CD14-positive monocyte (primary cell): Measurements from ENCODE around the gene SLC4A7. TPM values are rescaled to one million over a fixed set of nuclear protein-coding genes. Genes with fewer than 3 reads are reported as not detected.

Experiments used
- DNase-seq, 3 donors: peaks; one replicate each; pipeline ENCODE4 v3.0.0-alpha.2; 2011 to 2022
- H2AFZ ChIP-seq: 2 replicates; pipeline ENCODE4 v1.6.0; 2012; ENCODE audit warnings: mild to moderate bottlenecking, low read depth, low read length, inconsistent platforms; ENCODE audit not compliant: insufficient read depth, poor library complexity, severe bottlenecking
- H3K27ac ChIP-seq, 2 donors: 1 replicate in 1 of 2; 2 replicates in 1 of 2; pipeline ENCODE4 v1.5.1; 2012 to 2013; ENCODE audit warnings: low read length in 2 of 2, control low read depth in 1 of 2, inconsistent platforms in 1 of 2, low read depth in 1 of 2, mild to moderate bottlenecking in 1 of 2
- H3K27me3 ChIP-seq, 2 donors: one replicate each; pipeline versions ENCODE4 v1.6.0 to v1.6.1; 2011 to 2013; ENCODE audit warnings: low read length in 2 of 2; ENCODE audit not compliant: control insufficient read depth in 2 of 2, insufficient read depth in 2 of 2
- H3K36me3 ChIP-seq, 2 donors: replicated peaks in 1 of 2; 1 replicate in 1 of 2; 2 replicates in 1 of 2; pipeline versions ENCODE4 v1.5.1 to v1.6.1; 2012 to 2013; ENCODE audit warnings: low read length in 2 of 2, control low read depth in 1 of 2, inconsistent platforms in 1 of 2, mild to moderate bottlenecking in 1 of 2; ENCODE audit not compliant: insufficient read depth in 2 of 2, control insufficient read depth in 1 of 2
- H3K4me1 ChIP-seq, 2 donors: 1 replicate in 1 of 2; 2 replicates in 1 of 2; pipeline versions ENCODE4 v1.5.1 to v1.6.1; 2012 to 2013; ENCODE audit warnings: low read length in 2 of 2, control low read depth in 1 of 2, inconsistent platforms in 1 of 2, mild to moderate bottlenecking in 1 of 2, moderate library complexity in 1 of 2; ENCODE audit not compliant: insufficient read depth in 2 of 2, control insufficient read depth in 1 of 2
- H3K4me2 ChIP-seq: replicated peaks from 2 replicates; pipeline ENCODE3; 2012; ENCODE audit warnings: low read length, moderate library complexity, mild to moderate bottlenecking; ENCODE audit not compliant: poor library complexity, severe bottlenecking; ENCODE audit errors: extremely low read depth
- H3K4me3 ChIP-seq, 3 experiments: fragments of 200-600 bp in 1 of 3; sonication (generic) in 1 of 3; replicated peaks in 1 of 3; 1 replicate in 2 of 3; 2 replicates in 1 of 3; pipeline ENCODE4 v1.5.1; 2011 to 2013; ENCODE audit warnings: low read length in 3 of 3, mild to moderate bottlenecking in 3 of 3, control low read depth in 2 of 3, low read depth in 2 of 3, inconsistent platforms in 1 of 3, moderate library complexity in 1 of 3
- H3K79me2 ChIP-seq: 2 replicates; pipeline ENCODE4 v1.6.0; 2012; ENCODE audit warnings: mild to moderate bottlenecking, control low read depth, inconsistent platforms, low read length, moderate library complexity; ENCODE audit not compliant: insufficient read depth
- H3K9ac ChIP-seq: 2 replicates; pipeline ENCODE4 v1.6.0; 2017; ENCODE audit warnings: low read length, mild to moderate bottlenecking; ENCODE audit not compliant: insufficient read depth, poor library complexity, severe bottlenecking
- H3K9me3 ChIP-seq, 2 donors: replicated peaks in 1 of 2; 1 replicate in 1 of 2; 2 replicates in 1 of 2; pipeline versions ENCODE4 v1.5.1 to v1.6.1; 2012 to 2013; ENCODE audit warnings: low read length in 2 of 2, control low read depth in 1 of 2; ENCODE audit not compliant: control insufficient read depth in 1 of 2, insufficient read depth in 1 of 2
- H4K20me1 ChIP-seq: 2 replicates; pipeline ENCODE4 v1.6.0; 2012; ENCODE audit warnings: mild to moderate bottlenecking, low read length, control low read depth, moderate library complexity; ENCODE audit not compliant: insufficient read depth
- H3K27ac Mint-ChIP-seq, 7 donors: one replicate each; pipeline ENCODE4 v1.8.0; 2020; ENCODE audit warnings: mild to moderate bottlenecking in 7 of 7, mixed read lengths in 7 of 7, moderate library complexity in 6 of 7, inconsistent platforms in 2 of 7
- H3K27me3 Mint-ChIP-seq, 3 donors: one replicate each; pipeline ENCODE4 v1.8.0; 2021 to 2022; ENCODE audit warnings: low read depth in 3 of 3, mild to moderate bottlenecking in 3 of 3, mixed read lengths in 3 of 3, moderate library complexity in 3 of 3, inconsistent platforms in 1 of 3
- H3K36me3 Mint-ChIP-seq, 2 donors: one replicate each; pipeline ENCODE4 v1.8.0; 2020; ENCODE audit warnings: mixed read lengths in 2 of 2, inconsistent platforms in 1 of 2, mild to moderate bottlenecking in 1 of 2
- H3K4me1 Mint-ChIP-seq: one replicate; pipeline ENCODE4 v1.8.0; 2020; ENCODE audit warnings: mild to moderate bottlenecking, mixed read lengths
- H3K4me3 Mint-ChIP-seq, 2 donors: one replicate each; pipeline ENCODE4 v1.8.0; 2020; ENCODE audit warnings: mild to moderate bottlenecking in 2 of 2, mixed read lengths in 2 of 2, moderate library complexity in 1 of 2
- H3K9me3 Mint-ChIP-seq, 7 donors: one replicate each; pipeline ENCODE4 v1.8.0; 2020 to 2022; ENCODE audit warnings: mixed read lengths in 7 of 7, mild to moderate bottlenecking in 6 of 7, moderate library complexity in 6 of 7, inconsistent platforms in 2 of 7
- CTCF ChIP-seq: fragments of 200-600 bp; IDR thresholded peaks from one replicate; pipeline ENCODE4 v1.8.0; 2022; ENCODE audit warnings: antibody characterized with exemption, mild to moderate bottlenecking
- WGBS: methylation state at CpG from one replicate; pipeline ENCODE4 v1.1.5; 2013; ENCODE audit warnings: missing lambda C conversion rate; ENCODE audit not compliant: insufficient coverage; 5-methylcytosine and 5-hydroxymethylcytosine counted together
- intact Hi-C, 2 donors: fragments of 100-400 bp; cut with micrococcal nuclease; formaldehyde crosslinking; loops; one replicate each; pipeline versions ENCODE4 v1.15.0 to v1.15.1; 2023
- polyA plus RNA-seq, 3 donors: library from polyadenylated mRNA; depleted of rRNA in 1 of 3; unstranded in 2 of 3; stranded (reverse) in 1 of 3; fragments of 300-500 nt in 2 of 3; fragments of >200 nt in 1 of 3; fragmentation: Illumina TruSeq in 2 of 3; gene quantifications; 1 replicate in 2 of 3; 2 replicates in 1 of 3; pipeline ENCODE4 v1.2.3, GENCODE V29; 2012 to 2021

The SLC4A7 gene
- polyA plus RNA-seq, 3 donors, result 5.4 to 7.6 (median 5.5) TPM

GRCh38 chr3:27376109-27376772, 107.9 kb downstream of the SLC4A7 start:
- DNase-seq, result no peak
- Histone ChIP-seq H3K9me3 (no peaks in the 10 kb centered on the region), H2AFZ (no peak overlapping the region), H3K27ac (no peak overlapping the region), H3K36me3 (peaks cover 18 to 43% of the 10 kb centered on the region in 2 donors), H3K4me3 (no peak overlapping the region), H3K4me2 (no peak overlapping the region), H3K4me1 (no peaks in the 10 kb centered on the region), H3K9ac (no peak overlapping the region), H4K20me1 (no peaks in the 10 kb centered on the region), H3K79me2 (no peaks in the 10 kb centered on the region), H3K27me3 (no peaks in the 10 kb centered on the region)
- WGBS, result no CpG with 5 or more reads among the region's 6 CpGs
- no peak for TF ChIP-seq CTCF
- Mint-ChIP-seq H3K4me1 (no peaks in the 10 kb centered on the region), H3K27ac (no peak overlapping the region), H3K4me3 (no peak overlapping the region), H3K9me3 (no peaks in the 10 kb centered on the region), H3K27me3 (no peaks in the 10 kb centered on the region), H3K36me3 (peaks cover 19 to 25% of the 10 kb centered on the region in 2 donors)
- intact Hi-C loops, result no loop called here

GRCh38 chr3:27368831-27369607, 115.2 kb downstream of the SLC4A7 start, which contains the start of gene NEK10:
Gene NEK10 (minus strand): TSS chr3:27369383. CDS start chr3:27352882, 16,501 bp downstream.
- peak; percentile 83 to 88 (median 88) for DNase-seq
- H3K27me3 ChIP-seq, result peaks cover 0 to 5% of the 10 kb centered on the region in 2 donors
- no peaks in the 10 kb centered on the region for H3K79me2 ChIP-seq
- Mint-ChIP-seq H3K27ac (peak within 1 kb of the TSS in 4 of 7 donors; percentile 3 to 66 (median 14)), H3K9me3 (peaks cover 0 to 2% (median 0%) of the 10 kb centered on the region in 7 donors), H3K36me3 (peaks cover 2% of the 10 kb centered on the region in 2 donors), H3K4me1 (peaks cover 14% of the 10 kb centered on the region), H3K4me3 (peak within 1 kb of the TSS; percentile 85 to 95), H3K27me3 (peaks cover 7 to 15% (median 10%) of the 10 kb centered on the region in 3 donors)
- peak within 1 kb of the TSS; percentile 88 for H2AFZ ChIP-seq
- peak within 1 kb of the TSS; percentile 34 to 84 (median 60) for H3K4me3 ChIP-seq
- peak within 1 kb of the TSS; percentile 99 for H3K4me2 ChIP-seq
- H3K36me3 ChIP-seq, result no peaks in the 10 kb centered on the region
- H3K9me3 ChIP-seq, result no peaks in the 10 kb centered on the region
- TF ChIP-seq CTCF, result no peak
- intact Hi-C loops, result loop anchor here (10.0 kb wide), 2 partner anchors 116 to 296 kb away; partner anchors contain the start of gene SLC4A7 (in 2 of the 2)
- 1% methylated on average over 48 of the region's 48 CpGs for WGBS
- H3K4me1 ChIP-seq, result peaks cover 8 to 14% of the 10 kb centered on the region in 2 donors
- no peaks in the 10 kb centered on the region for H4K20me1 ChIP-seq
- H3K9ac ChIP-seq, result peak within 1 kb of the TSS; percentile 23
- H3K27ac ChIP-seq, result no peak within 1 kb of the TSS
